ENCODE data around the gene CEP112.

- TF ChIP-seq GATA2 (IDR thresholded peaks at IDR 0.05; ENCODE audit: low read depth, low read length), result no peak
- no peak for TF ChIP-seq GATA3 (IDR thresholded peaks at IDR 0.05; ENCODE audit: low read depth, low read length)
Observed at GRCh38 chr17:65809366-65809765, 382.6 kb downstream of the CEP112 start.
